Measurements from ENCODE around the gene SLC43A3.
A peak's percentile ranks its signal among the peaks of the same experiment; 100 is the strongest.

The SLC43A3 gene

DNA sequence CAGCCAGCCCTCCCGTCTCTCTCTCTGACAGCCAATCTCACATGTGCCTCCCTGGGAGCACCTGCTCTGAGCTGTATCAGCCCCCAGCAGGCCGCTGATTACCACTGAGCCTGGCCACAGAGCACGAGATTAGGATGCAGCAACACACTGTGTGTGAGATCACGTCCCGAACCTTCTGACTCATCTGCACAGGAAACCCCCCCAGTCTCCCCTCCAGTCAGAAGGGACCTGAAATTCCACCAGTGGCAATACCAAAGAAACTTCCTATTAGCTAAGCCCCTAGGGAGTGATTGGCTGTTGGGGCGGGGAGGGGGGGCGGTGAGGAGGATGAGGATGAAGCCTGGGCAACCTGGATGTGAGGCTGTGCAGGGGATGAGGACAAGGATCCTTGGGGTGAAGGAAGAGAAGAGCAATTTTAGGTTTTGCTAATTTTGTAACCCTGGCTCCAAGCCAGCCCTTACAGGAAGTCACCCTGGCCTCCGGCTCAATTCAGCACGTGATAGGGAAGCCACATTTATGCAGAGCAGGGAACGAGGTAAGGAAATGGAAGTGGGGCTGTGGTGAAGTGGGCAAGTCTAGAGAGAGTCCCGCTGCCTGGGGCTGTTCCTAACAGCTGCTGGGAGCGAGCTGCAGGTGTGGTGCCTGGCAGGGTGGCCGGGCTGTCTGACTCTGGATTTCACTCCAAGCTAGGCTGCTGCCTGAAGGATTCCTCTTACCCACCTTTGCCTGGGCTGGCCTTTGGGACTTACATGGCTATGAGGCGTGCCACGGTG is 1.9 kb downstream of the SLC43A3 start:
- Histone ChIP-seq H3K27me3 (ENCODE audit: insufficient read depth, poor library complexity, severe bottlenecking) (no peaks in the 10 kb centered on the region), H3K9me3 (ENCODE audit: severe bottlenecking) (no peaks in the 10 kb centered on the region), H3K36me3 (ENCODE audit: low read depth) (peaks cover 41% of the 10 kb centered on the region), H3K27ac (ENCODE audit: poor library complexity, severe bottlenecking) (peak overlapping the region; percentile 86), H3K4me1 (ENCODE audit: insufficient read depth, poor library complexity, severe bottlenecking) (peaks cover 32% of the 10 kb centered on the region), H3K4me3 (ENCODE audit: severe bottlenecking) (no peak overlapping the region)
- peak; percentile 73 for DNase-seq (ENCODE audit: low spot score)
- ATAC-seq (ENCODE audit: low read depth), result peak; percentile 68
- TF ChIP-seq, protein P1, sequence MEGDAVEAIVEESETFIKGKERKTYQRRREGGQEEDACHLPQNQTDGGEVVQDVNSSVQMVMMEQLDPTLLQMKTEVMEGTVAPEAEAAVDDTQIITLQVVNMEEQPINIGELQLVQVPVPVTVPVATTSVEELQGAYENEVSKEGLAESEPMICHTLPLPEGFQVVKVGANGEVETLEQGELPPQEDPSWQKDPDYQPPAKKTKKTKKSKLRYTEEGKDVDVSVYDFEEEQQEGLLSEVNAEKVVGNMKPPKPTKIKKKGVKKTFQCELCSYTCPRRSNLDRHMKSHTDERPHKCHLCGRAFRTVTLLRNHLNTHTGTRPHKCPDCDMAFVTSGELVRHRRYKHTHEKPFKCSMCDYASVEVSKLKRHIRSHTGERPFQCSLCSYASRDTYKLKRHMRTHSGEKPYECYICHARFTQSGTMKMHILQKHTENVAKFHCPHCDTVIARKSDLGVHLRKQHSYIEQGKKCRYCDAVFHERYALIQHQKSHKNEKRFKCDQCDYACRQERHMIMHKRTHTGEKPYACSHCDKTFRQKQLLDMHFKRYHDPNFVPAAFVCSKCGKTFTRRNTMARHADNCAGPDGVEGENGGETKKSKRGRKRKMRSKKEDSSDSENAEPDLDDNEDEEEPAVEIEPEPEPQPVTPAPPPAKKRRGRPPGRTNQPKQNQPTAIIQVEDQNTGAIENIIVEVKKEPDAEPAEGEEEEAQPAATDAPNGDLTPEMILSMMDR (IDR thresholded peaks at IDR 0.05; ENCODE audit: poor library complexity, severe bottlenecking), result no peak

DNA sequence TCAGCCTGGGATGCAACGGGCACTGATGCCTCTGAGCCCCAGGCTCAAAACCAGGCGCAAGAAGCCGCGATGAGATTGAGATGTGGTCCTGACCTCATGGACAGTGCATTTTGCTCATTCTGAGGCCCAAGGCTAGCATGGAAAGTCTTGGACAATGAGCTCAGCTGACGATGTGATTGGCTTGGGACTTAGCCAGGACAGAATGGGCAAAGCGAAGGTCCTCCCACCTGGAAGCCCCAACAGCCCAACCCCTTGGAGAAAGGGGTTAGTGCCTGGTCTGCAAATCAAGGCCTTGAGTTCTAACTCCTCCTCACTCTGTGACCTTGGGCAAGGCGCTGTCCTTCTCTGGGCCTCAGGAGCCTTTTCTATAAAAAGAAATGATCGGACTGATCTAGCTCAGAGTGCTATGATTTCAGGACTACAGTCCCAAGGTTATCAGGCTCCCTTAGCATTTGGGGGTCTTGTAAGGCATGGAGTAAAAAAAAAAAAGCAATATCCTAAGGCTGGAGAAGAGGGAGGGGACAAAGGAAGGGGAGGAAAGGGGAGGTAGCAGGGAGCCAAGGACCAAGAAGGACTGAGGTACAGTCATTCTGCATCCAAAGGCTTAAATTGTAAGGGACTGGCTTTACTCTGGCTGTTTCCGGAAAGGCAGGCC is 2.7 kb downstream of the SLC43A3 start:
- peak overlapping the region; percentile 86 for H3K27ac ChIP-seq (ENCODE audit: poor library complexity, severe bottlenecking)
- DNase-seq (ENCODE audit: low spot score), result no peak
- peaks cover 44% of the 10 kb centered on the region for H3K36me3 ChIP-seq (ENCODE audit: low read depth)
- ATAC-seq (ENCODE audit: low read depth), result no peak
- H3K27me3 ChIP-seq (ENCODE audit: insufficient read depth, poor library complexity, severe bottlenecking), result no peaks in the 10 kb centered on the region
- H3K4me1 ChIP-seq (ENCODE audit: insufficient read depth, poor library complexity, severe bottlenecking), result peaks cover 32% of the 10 kb centered on the region
- no peaks in the 10 kb centered on the region for H3K9me3 ChIP-seq (ENCODE audit: severe bottlenecking)
- TF ChIP-seq, protein P1 (IDR thresholded peaks at IDR 0.05; ENCODE audit: poor library complexity, severe bottlenecking), result no peak
- H3K4me3 ChIP-seq (ENCODE audit: severe bottlenecking), result no peak overlapping the region

DNA sequence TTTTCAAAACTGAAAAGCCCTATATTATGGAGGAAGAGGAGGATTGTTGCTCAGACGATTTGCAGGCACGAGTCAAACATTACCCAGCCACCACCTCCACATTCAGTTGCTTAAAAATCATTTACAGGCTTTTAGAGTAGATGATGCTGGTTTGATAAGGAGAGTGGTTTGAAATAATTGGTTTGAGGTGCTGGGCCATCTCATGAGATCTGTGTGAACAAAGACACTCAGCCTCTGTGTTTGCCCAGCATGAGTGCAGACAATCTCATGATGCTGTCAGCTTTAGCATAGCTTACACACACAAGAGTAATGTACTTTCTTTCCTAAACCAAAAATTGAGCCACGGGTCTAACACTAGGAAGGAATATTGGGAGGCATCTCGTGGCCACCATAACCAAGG is 4.3 kb downstream of the SLC43A3 start:
- H3K4me3 ChIP-seq (ENCODE audit: severe bottlenecking), result no peak overlapping the region
- TF ChIP-seq, protein P1 (IDR thresholded peaks at IDR 0.05; ENCODE audit: poor library complexity, severe bottlenecking), result no peak
- H3K9me3 ChIP-seq (ENCODE audit: severe bottlenecking), result no peaks in the 10 kb centered on the region
- ATAC-seq (ENCODE audit: low read depth) (no peak), DNase-seq (ENCODE audit: low spot score) (no peak)
- no peak overlapping the region for H3K27ac ChIP-seq (ENCODE audit: poor library complexity, severe bottlenecking)
- peaks cover 28% of the 10 kb centered on the region for H3K4me1 ChIP-seq (ENCODE audit: insufficient read depth, poor library complexity, severe bottlenecking)
- no peaks in the 10 kb centered on the region for H3K27me3 ChIP-seq (ENCODE audit: insufficient read depth, poor library complexity, severe bottlenecking)
- H3K36me3 ChIP-seq (ENCODE audit: low read depth), result peaks cover 58% of the 10 kb centered on the region

DNA sequence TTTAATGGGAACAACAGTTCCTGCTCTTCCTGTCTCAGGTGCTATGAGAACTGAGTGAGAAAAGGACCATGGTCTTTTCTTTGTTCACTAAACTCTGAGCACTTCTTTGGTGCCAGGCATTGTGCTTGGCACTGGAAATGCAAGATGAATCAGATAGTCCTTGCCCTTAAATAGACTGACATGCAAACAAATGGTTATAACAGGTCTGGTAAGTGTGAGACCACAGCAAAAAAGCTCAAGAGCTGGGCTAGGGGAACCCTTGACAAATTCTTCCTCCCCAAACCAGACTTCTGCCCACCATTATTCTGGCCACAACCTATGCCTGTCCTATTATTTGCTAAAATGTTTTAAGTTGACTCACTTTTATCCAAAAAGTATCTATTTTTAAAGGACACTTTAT is 5.1 kb downstream of the SLC43A3 start:
- peaks cover 66% of the 10 kb centered on the region for H3K36me3 ChIP-seq (ENCODE audit: low read depth)
- no peak for ATAC-seq (ENCODE audit: low read depth)
- no peaks in the 10 kb centered on the region for H3K9me3 ChIP-seq (ENCODE audit: severe bottlenecking)

More for the DNA sequence above, 5.1 kb downstream of the SLC43A3 start:
- peaks cover 21% of the 10 kb centered on the region for H3K4me1 ChIP-seq (ENCODE audit: insufficient read depth, poor library complexity, severe bottlenecking)
- no peak overlapping the region for H3K4me3 ChIP-seq (ENCODE audit: severe bottlenecking)
- DNase-seq (ENCODE audit: low spot score), result no peak
- no peaks in the 10 kb centered on the region for H3K27me3 ChIP-seq (ENCODE audit: insufficient read depth, poor library complexity, severe bottlenecking)
- TF ChIP-seq, protein P1 (IDR thresholded peaks at IDR 0.05; ENCODE audit: poor library complexity, severe bottlenecking), result no peak
- H3K27ac ChIP-seq (ENCODE audit: poor library complexity, severe bottlenecking), result no peak overlapping the region
